HG03571 (cell line): ENCODE results near the gene SEL1L.
"Not testable (repeated sequence)": the region's sequence is repeated elsewhere in the genome, so short reads cannot be mapped to it uniquely, and the experiment has no call there.

Experiments
- ATAC-seq: cut with Tn5 transposase; IDR thresholded peaks from one replicate; pipeline ENCODE4 v1.9.1; 2021; ENCODE audit not compliant: unreplicated experiment

The SEL1L gene

GRCh38 chr14:81449576-81449975 lies 84.1 kb downstream of the SEL1L start:
- no peak for ATAC-seq

GRCh38 chr14:81449114-81449513 lies 84.5 kb downstream of the SEL1L start:
- ATAC-seq = no peak

GRCh38 chr14:81447021-81447764 lies 86.5 kb downstream of the SEL1L start:
- ATAC-seq = no peak

- ATAC-seq = no peak
Observed at GRCh38 chr14:81446279-81447007, 87.2 kb downstream of the SEL1L start.

- no peak for ATAC-seq
Observed at GRCh38 chr14:81441626-81442134, 92.0 kb downstream of the SEL1L start.

GRCh38 chr14:81440041-81440440 lies 93.6 kb downstream of the SEL1L start:
- no peak for ATAC-seq

GRCh38 chr14:81437244-81437643 lies 96.4 kb downstream of the SEL1L start:
- no peak for ATAC-seq

GRCh38 chr14:81436296-81437138 lies 97.1 kb downstream of the SEL1L start:
- ATAC-seq = peak; percentile 82

- ATAC-seq = peak; percentile 47
Observed at GRCh38 chr14:81435391-81436295, 98.0 kb downstream of the SEL1L start.

GRCh38 chr14:81435048-81435390 lies 98.6 kb downstream of the SEL1L start:
- no peak for ATAC-seq

- no peak for ATAC-seq
Observed at GRCh38 chr14:81434230-81434629, 99.4 kb downstream of the SEL1L start.

- ATAC-seq = no peak
Observed at GRCh38 chr14:81433378-81433777, 100.3 kb downstream of the SEL1L start.

GRCh38 chr14:81432219-81432661 lies 101.4 kb downstream of the SEL1L start:
- no peak for ATAC-seq

- ATAC-seq = no peak
Observed at GRCh38 chr14:81430235-81430634, 103.4 kb downstream of the SEL1L start.

GRCh38 chr14:81429749-81430148 lies 103.9 kb downstream of the SEL1L start:
- not testable (repeated sequence) for ATAC-seq

- ATAC-seq = no peak
Observed at GRCh38 chr14:81429028-81429427, 104.6 kb downstream of the SEL1L start.

GRCh38 chr14:81427348-81428058 lies 106.2 kb downstream of the SEL1L start:
- no peak for ATAC-seq

GRCh38 chr14:81423504-81423903 lies 110.1 kb downstream of the SEL1L start:
- no peak for ATAC-seq
